Measurements from ENCODE around the gene IFT74. TPM values are rescaled to one million over a fixed set of nuclear protein-coding genes. Genes with fewer than 3 reads are reported as not detected.
"Not testable (repeated sequence)": the region's sequence is repeated elsewhere in the genome, so short reads cannot be mapped to it uniquely, and the experiment has no call there.

Gene IFT74
- total RNA-seq, 1 experiment from 2014 or later = 15.2 TPM

DNA sequence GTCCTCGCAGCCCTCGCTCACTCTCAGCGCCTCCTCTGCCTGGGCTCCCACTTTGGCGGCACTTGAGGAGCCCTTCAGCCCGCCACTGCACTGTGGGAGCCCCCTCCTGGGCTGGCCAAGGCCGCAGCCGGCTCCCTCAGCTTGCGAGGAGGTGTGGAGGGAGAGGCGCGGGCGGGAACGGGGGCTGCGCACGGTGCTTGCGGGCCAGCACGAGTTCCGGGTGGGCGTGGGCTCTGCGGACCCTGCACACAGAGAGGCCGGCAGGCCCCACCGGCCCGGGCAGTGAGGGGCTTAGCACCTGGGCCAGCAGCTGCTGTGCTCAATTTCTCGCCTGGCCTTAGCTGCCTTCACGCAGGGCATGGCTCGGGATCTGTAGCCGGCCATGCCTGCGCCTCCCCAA is 136.3 kb downstream of the IFT74 start:
- POLR2A ChIA-PET = interaction anchor here (0.6 kb wide), 1 partner anchor 25 kb away, joined by 3 read pairs; no protein-coding TSS in a partner anchor
- not testable (repeated sequence) for DNase-seq (ENCODE audit: low spot score)

GRCh38 chr9:27093384-27094067 is 137.3 kb downstream of the IFT74 start:
- H3K36me3 Mint-ChIP-seq; H3K27ac Mint-ChIP-seq; ATAC-seq; H3K27me3 Mint-ChIP-seq (ENCODE audit: low read depth); DNase-seq (ENCODE audit: low spot score); POLR2A ChIA-PET; H3K4me3 Mint-ChIP-seq; H3K4me1 Mint-ChIP-seq; CTCF ChIA-PET: not testable (repeated sequence)
- peaks cover 10% of the 10 kb centered on the region for H3K9me3 Mint-ChIP-seq

More for the DNA sequence above, 136.3 kb downstream of the IFT74 start:
- H3K4me1 Mint-ChIP-seq; H3K4me3 Mint-ChIP-seq; CTCF ChIA-PET; ATAC-seq; H3K36me3 Mint-ChIP-seq; H3K27me3 Mint-ChIP-seq (ENCODE audit: low read depth); H3K27ac Mint-ChIP-seq: not testable (repeated sequence)
- peaks cover 10% of the 10 kb centered on the region for H3K9me3 Mint-ChIP-seq

DNA sequence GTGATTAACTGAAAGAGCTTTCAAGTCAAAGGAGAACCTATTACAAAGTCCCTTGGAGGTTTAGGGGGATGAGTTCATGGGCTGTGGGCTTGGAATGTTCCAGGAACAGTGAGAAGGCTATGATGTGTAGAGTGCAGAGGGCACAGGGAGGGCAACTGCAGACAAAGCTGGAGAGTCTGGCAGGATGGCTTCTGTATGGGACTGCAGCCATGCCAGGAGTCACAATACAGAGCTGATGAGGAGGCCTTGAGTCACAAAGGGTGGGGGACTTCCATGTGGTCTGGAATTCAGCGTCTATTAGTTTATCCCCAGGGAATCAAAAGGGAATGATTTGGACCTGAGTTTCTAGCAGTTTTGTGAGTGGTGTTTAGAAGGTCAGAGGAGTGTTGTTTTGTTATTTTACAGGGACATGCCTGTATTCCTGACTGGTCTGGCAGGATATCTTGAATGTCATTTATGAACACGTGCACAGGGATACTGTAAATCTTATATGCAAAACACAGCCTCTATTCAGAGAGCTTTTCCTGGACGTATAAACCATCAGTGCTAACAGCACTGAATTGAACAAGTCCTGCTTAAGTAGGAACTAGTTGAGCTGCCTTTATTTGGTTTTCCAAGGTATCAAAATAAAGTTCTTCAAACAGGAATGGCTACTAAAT is 138.6 kb downstream of the IFT74 start:
- H3K4me3 Mint-ChIP-seq = no peak overlapping the region
- TF ChIP-seq TEAD1 (CRISPR knock-in tag; IDR thresholded peaks at IDR 0.05) (no peak), FOXK1 (CRISPR knock-in tag; IDR thresholded peaks at IDR 0.05) (no peak), ZNF425 (CRISPR knock-in tag; conservative IDR thresholded peaks at IDR 0.05) (no peak), CBFB (CRISPR knock-in tag; IDR thresholded peaks at IDR 0.05; ENCODE audit: low read depth) (no peak), RORB (CRISPR knock-in tag; IDR thresholded peaks at IDR 0.05) (no peak), TP53 (CRISPR knock-in tag; IDR thresholded peaks at IDR 0.05) (no peak), ZNF532 (CRISPR knock-in tag; IDR thresholded peaks at IDR 0.05; ENCODE audit: borderline replicate concordance) (no peak), FOXP1 (CRISPR knock-in tag; IDR thresholded peaks at IDR 0.05; ENCODE audit: borderline replicate concordance) (no peak), E2F1 (CRISPR knock-in tag; IDR thresholded peaks at IDR 0.05) (no peak), ATF1 (CRISPR knock-in tag; IDR thresholded peaks at IDR 0.05) (no peak)
- TF ChIP-seq, protein P1, sequence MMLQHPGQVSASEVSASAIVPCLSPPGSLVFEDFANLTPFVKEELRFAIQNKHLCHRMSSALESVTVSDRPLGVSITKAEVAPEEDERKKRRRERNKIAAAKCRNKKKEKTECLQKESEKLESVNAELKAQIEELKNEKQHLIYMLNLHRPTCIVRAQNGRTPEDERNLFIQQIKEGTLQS (CRISPR knock-in tag; conservative IDR thresholded peaks at IDR 0.05) = no peak
- no peaks in the 10 kb centered on the region for H3K4me1 Mint-ChIP-seq
- POLR2A ChIA-PET = no interaction called here
- ATAC-seq (no peak), DNase-seq (ENCODE audit: low spot score) (no peak)
- CTCF ChIA-PET = no interaction called here
- peaks cover 4% of the 10 kb centered on the region for H3K36me3 Mint-ChIP-seq
- no peaks in the 10 kb centered on the region for H3K27me3 Mint-ChIP-seq (ENCODE audit: low read depth)
- peaks cover 14% of the 10 kb centered on the region for H3K9me3 Mint-ChIP-seq
- no peak overlapping the region for H3K27ac Mint-ChIP-seq

Measured in WTC11 (cell line).